Esophagus muscularis mucosa (tissue), 4 donors: ENCODE measurements around the gene CPA4.

Experiments
- CTCF ChIP-seq, 3 experiments: fragments of 200-600 bp in 2 of 3; fragments of 450-650 bp in 1 of 3; sonication (generic) in 2 of 3; IDR thresholded peaks; one replicate each; pipeline ENCODE4 v1.5.1; 2017 to 2019; ENCODE audit warnings: antibody characterized with exemption in 3 of 3, mild to moderate bottlenecking in 2 of 3, moderate library complexity in 1 of 3
- EP300 ChIP-seq: sonication (generic); formaldehyde crosslinking; IDR thresholded peaks from one replicate; pipeline ENCODE4 v1.6.1; 2017; ENCODE audit warnings: antibody characterized with exemption
- POLR2AphosphoS5 ChIP-seq, 2 donors: sonication (generic); formaldehyde crosslinking; IDR thresholded peaks; one replicate each; pipeline ENCODE4 v1.6.1; 2017; ENCODE audit warnings: antibody characterized with exemption in 2 of 2

- TF ChIP-seq CTCF (IDR thresholded peaks at IDR 0.05), result no peak
- no peak for TF ChIP-seq EP300
- no peak for TF ChIP-seq POLR2AphosphoS5 (IDR thresholded peaks at IDR 0.05)
Measured at GRCh38 chr7:130268463-130269317, 24.3 kb upstream of the CPA4 start.
